GM23338 (cell line): ENCODE data around the gene CDKN2D. TPM values are rescaled to one million over a fixed set of nuclear protein-coding genes. Genes with fewer than 3 reads are reported as not detected.

Experiments used
- ATAC-seq: fragments of 200-7000 bp; cut with Tn5 transposase; 3 replicates; pipeline ENCODE4 v1.9.1; 2020
- DNase-seq: peaks from one replicate; pipeline ENCODE4 v3.0.0-alpha.2; 2015; ENCODE audit warnings: low spot score
- H2AFZ ChIP-seq: fragments of 200-600 bp; sonication (generic); 2 replicates; pipeline ENCODE4 v1.8.0; 2016; ENCODE audit warnings: antibody characterized with exemption, mild to moderate bottlenecking, moderate library complexity
- H3F3A ChIP-seq: fragments of 200-600 bp; sonication (generic); replicated peaks from 2 replicates; pipeline ENCODE4 v1.8.0; 2017; ENCODE audit warnings: antibody characterized with exemption, mixed run types, low read depth
- H3K27ac ChIP-seq: fragments of 200-600 bp; sonication (generic); 2 replicates; pipeline ENCODE4 v1.6.1; 2016; ENCODE audit warnings: low read depth
- H3K27me3 ChIP-seq: fragments of 200-600 bp; sonication (generic); 2 replicates; pipeline ENCODE4 v1.8.0; 2016; ENCODE audit warnings: mild to moderate bottlenecking, mixed run types, moderate library complexity; ENCODE audit not compliant: insufficient read depth
- H3K36me3 ChIP-seq: fragments of 200-600 bp; sonication (generic); 2 replicates; pipeline ENCODE4 v1.8.0; 2016; ENCODE audit warnings: mild to moderate bottlenecking; ENCODE audit not compliant: insufficient read depth
- H3K4me1 ChIP-seq: fragments of 200-600 bp; sonication (generic); 2 replicates; pipeline ENCODE4 v1.8.0; 2016; ENCODE audit warnings: mild to moderate bottlenecking, moderate library complexity; ENCODE audit not compliant: insufficient read depth
- H3K4me2 ChIP-seq: fragments of 200-600 bp; sonication (generic); 2 replicates; pipeline ENCODE4 v1.7.1; 2017; ENCODE audit warnings: mixed run types
- H3K4me3 ChIP-seq: fragments of 200-600 bp; sonication (generic); 2 replicates; pipeline ENCODE4 v1.6.1; 2016; ENCODE audit warnings: mixed run types
- H3K79me2 ChIP-seq: fragments of 200-600 bp; sonication (generic); replicated peaks from 2 replicates; pipeline ENCODE4 v1.8.0; 2017; ENCODE audit warnings: mild to moderate bottlenecking; ENCODE audit not compliant: insufficient read depth
- H3K9me2 ChIP-seq: fragments of 200-600 bp; sonication (generic); 2 replicates; pipeline ENCODE4 v1.8.0; 2017; ENCODE audit not compliant: insufficient read depth
- H4K20me1 ChIP-seq: fragments of 200-600 bp; sonication (generic); replicated peaks from 2 replicates; pipeline ENCODE4 v1.8.0; 2017; ENCODE audit warnings: mild to moderate bottlenecking; ENCODE audit not compliant: insufficient read depth
- H3K27ac Mint-ChIP-seq: 2 replicates; pipeline ENCODE4 v1.8.0; 2020; ENCODE audit warnings: inconsistent platforms, mild to moderate bottlenecking, moderate library complexity, mixed read lengths
- H3K27me3 Mint-ChIP-seq: 3 replicates; pipeline ENCODE4 v1.8.0; 2022; ENCODE audit warnings: low read depth, mild to moderate bottlenecking, moderate library complexity, mixed read lengths, inconsistent platforms; ENCODE audit not compliant: insufficient read depth, poor library complexity
- H3K36me3 Mint-ChIP-seq: 3 replicates; pipeline ENCODE4 v1.8.0; 2021; ENCODE audit warnings: low read depth, mild to moderate bottlenecking, inconsistent platforms, moderate library complexity, mixed read lengths
- H3K4me1 Mint-ChIP-seq: 3 replicates; pipeline ENCODE4 v1.8.0; 2020; ENCODE audit warnings: mild to moderate bottlenecking, inconsistent platforms, mixed read lengths
- H3K4me3 Mint-ChIP-seq: 3 replicates; pipeline ENCODE4 v1.8.0; 2021; ENCODE audit warnings: moderate library complexity, mild to moderate bottlenecking, inconsistent platforms, mixed read lengths
- H3K9me3 Mint-ChIP-seq: 3 replicates; pipeline ENCODE4 v1.8.0; 2020; ENCODE audit warnings: moderate library complexity, mild to moderate bottlenecking, inconsistent platforms, mixed read lengths
- CREB1 ChIP-seq: fragments of 250-450 bp; sonication (Bioruptor Pico); IDR thresholded peaks from 2 replicates; pipeline ENCODE4 v1.5.0; 2020; ENCODE audit warnings: low read depth, mild to moderate bottlenecking, moderate library complexity
- EZH2phosphoT487 ChIP-seq: fragments of 200-600 bp; sonication (generic); IDR thresholded peaks from one replicate; pipeline ENCODE4 v1.8.1; 2018; ENCODE audit warnings: antibody characterized with exemption; ENCODE audit not compliant: unreplicated experiment
- REST ChIP-seq: IDR thresholded peaks from one replicate; pipeline ENCODE4 v1.6.1; 2018; ENCODE audit warnings: antibody characterized with exemption; ENCODE audit not compliant: unreplicated experiment
- ZNF462 ChIP-seq: fragments of 250-450 bp; sonication (Bioruptor Pico); IDR thresholded peaks from 2 replicates; pipeline ENCODE4 v1.5.0; 2020; ENCODE audit warnings: mild to moderate bottlenecking, moderate library complexity
- polyA plus RNA-seq: library from polyadenylated mRNA; unstranded; fragments of >200 nt; fragmentation: Nextera tagmentation; extraction: Ambion mirVana; gene quantifications from 2 replicates; pipeline ENCODE4 v1.2.1, GENCODE V29; 2016
- total RNA-seq: library from RNA; depleted of rRNA; stranded (reverse); fragments of >200 nt; shearing (Covaris generic); gene quantifications from 2 replicates; pipeline ENCODE4 v1.2.3, GENCODE V29; 2014

CDKN2D gene
- total and polyA plus RNA-seq, 2 experiments from 2014 or later: 1.4 to 4.0 TPM

GRCh38 chr19:10587022-10587838, 18.5 kb upstream of the CDKN2D start, which contains the start of gene AP1M2 (continued):
- TF ChIP-seq EZH2phosphoT487: no peak

GRCh38 chr19:10586396-10586795, 17.6 kb upstream of the CDKN2D start:
- Histone ChIP-seq H3K27ac (no peak overlapping the region), H3K4me2 (peak overlapping the region; percentile 89), H4K20me1 (no peaks in the 10 kb centered on the region), H3K9me2 (peaks cover 7% of the 10 kb centered on the region), H3K4me1 (peaks cover 9% of the 10 kb centered on the region; the same call in 1 of the 2 replicates), H3K4me3 (peak overlapping the region; percentile 87), H3K79me2 (peaks cover 17% of the 10 kb centered on the region), H3F3A (peaks cover 17% of the 10 kb centered on the region; the same call in 1 of the 2 replicates), H3K27me3 (no peaks in the 10 kb centered on the region), H2AFZ (peak overlapping the region; percentile 90), H3K36me3 (peaks cover 4% of the 10 kb centered on the region)
- Mint-ChIP-seq H3K36me3 (peaks cover 29% of the 10 kb centered on the region), H3K4me3 (peak overlapping the region; percentile 91), H3K9me3 (no peaks in the 10 kb centered on the region; the same call in none of the 3 replicates), H3K27ac (peak overlapping the region; percentile 88), H3K27me3 (peaks cover 13% of the 10 kb centered on the region), H3K4me1 (peaks cover 11% of the 10 kb centered on the region; the same call in 2 of the 3 replicates)
- no peak for DNase-seq
- peak; percentile 14; the same call in 2 of the 3 replicates for ATAC-seq
- TF ChIP-seq CREB1 (CRISPR knock-in tag) (no peak), ZNF462 (no peak), REST (no peak)
